IMR-90 (cell line): ENCODE measurements around the gene SPACA7. TPM values are rescaled to one million over a fixed set of nuclear protein-coding genes. Genes with fewer than 3 reads are reported as not detected.

ENCODE experiments used
- ATAC-seq: fragments of 200-7000 bp; cut with Tn5 transposase; 2 replicates; pipeline ENCODE4 v1.9.1; 2020; ENCODE audit warnings: low read depth, mild to moderate bottlenecking, moderate library complexity
- BruUV-seq: library from RNA; stranded (reverse); fragments of 400-500 nt; replicated peaks from 2 replicates; lab custom pipeline; 2021; lab: Mats Ljungman, UMichigan
- CTCF ChIA-PET: fragments of 300-600 bp; formaldehyde crosslinking; extraction: SDS; loops from one replicate; lab custom pipeline; 2021; ENCODE audit warnings: antibody characterized with exemption; lab: Yijun Ruan, JAX
- POLR2A ChIA-PET: fragments of 300-600 bp; sonication (Branson Sonifier 250); formaldehyde crosslinking; loops from one replicate; lab custom pipeline; 2022; ENCODE audit warnings: antibody characterized with exemption; ENCODE audit not compliant: unreplicated experiment; lab: Charles Lee
- DNase-seq: peaks from one replicate; pipeline ENCODE4 v3.0.0; 2013
- H2AFZ ChIP-seq: replicated peaks from 2 replicates; pipeline ENCODE3; 2013; ENCODE audit warnings: low read length, mild to moderate bottlenecking; ENCODE audit not compliant: poor library complexity
- H2AK5ac ChIP-seq: 2 replicates; pipeline ENCODE4 v1.6.1; 2013; ENCODE audit warnings: low read depth, low read length, inconsistent platforms
- H2AK9ac ChIP-seq: replicated peaks from 2 replicates; pipeline ENCODE3; 2013; ENCODE audit warnings: mild to moderate bottlenecking, low read depth, low read length, moderate library complexity; ENCODE audit not compliant: poor library complexity
- H2BK120ac ChIP-seq: 2 replicates; pipeline ENCODE4 v1.6.1; 2013; ENCODE audit warnings: low read depth, low read length, inconsistent platforms
- H2BK15ac ChIP-seq: 3 replicates; pipeline ENCODE4 v1.6.1; 2013; ENCODE audit warnings: low read depth, low read length, inconsistent platforms
- H2BK20ac ChIP-seq: 2 replicates; pipeline ENCODE4 v1.6.1; 2013; ENCODE audit warnings: low read depth, mild to moderate bottlenecking, inconsistent platforms, low read length, moderate library complexity
- H2BK5ac ChIP-seq: 2 replicates; pipeline ENCODE4 v1.6.1; 2013; ENCODE audit warnings: mild to moderate bottlenecking, low read depth, low read length, inconsistent platforms; ENCODE audit not compliant: poor library complexity, severe bottlenecking
- H3K14ac ChIP-seq: replicated peaks from 2 replicates; pipeline ENCODE4 v1.6.1; 2013; ENCODE audit warnings: low read depth, low read length, inconsistent platforms
- H3K18ac ChIP-seq: 2 replicates; pipeline ENCODE4 v1.6.1; 2013; ENCODE audit warnings: low read depth, low read length, control low read depth
- H3K23ac ChIP-seq: 2 replicates; pipeline ENCODE4 v1.6.1; 2013; ENCODE audit warnings: low read depth, low read length, inconsistent platforms
- H3K27ac ChIP-seq: 2 replicates; pipeline ENCODE4 v1.5.1; 2013; ENCODE audit warnings: mild to moderate bottlenecking, control low read depth, low read length; ENCODE audit not compliant: insufficient read depth
- H3K27me3 ChIP-seq: 2 replicates; pipeline ENCODE4 v1.6.1; 2013; ENCODE audit warnings: low read length; ENCODE audit not compliant: control insufficient read depth, insufficient read depth
- H3K36me3 ChIP-seq: 2 replicates; pipeline ENCODE4 v1.6.1; 2013; ENCODE audit warnings: low read length, mixed read lengths; ENCODE audit not compliant: control insufficient read depth, insufficient read depth
- H3K4ac ChIP-seq: 2 replicates; pipeline ENCODE4 v1.6.1; 2013; ENCODE audit warnings: low read depth, low read length, inconsistent platforms
- H3K4me1 ChIP-seq: 2 replicates; pipeline ENCODE4 v1.6.1; 2013; ENCODE audit warnings: low read length, mixed read lengths; ENCODE audit not compliant: control insufficient read depth, insufficient read depth
- H3K4me2 ChIP-seq: 2 replicates; pipeline ENCODE4 v1.6.1; 2013; ENCODE audit warnings: low read depth, mild to moderate bottlenecking, control low read depth, low read length, moderate library complexity
- H3K4me3 ChIP-seq: 2 replicates; pipeline ENCODE4 v1.5.1; 2013; ENCODE audit warnings: low read depth, mild to moderate bottlenecking, control low read depth, low read length, moderate library complexity; ENCODE audit not compliant: insufficient read depth
- H3K56ac ChIP-seq: 2 replicates; pipeline ENCODE4 v1.6.1; 2013; ENCODE audit warnings: low read length, inconsistent platforms; ENCODE audit not compliant: insufficient read depth; ENCODE audit errors: extremely low read depth
- H3K79me1 ChIP-seq, 2 experiments: 2 replicates each; pipeline ENCODE4 v1.6.1; 2013; ENCODE audit warnings: low read length in 2 of 2, inconsistent platforms in 1 of 2, low read depth in 1 of 2
- H3K9ac ChIP-seq: 2 replicates; pipeline ENCODE4 v1.6.1; 2013; ENCODE audit warnings: low read depth, low read length, control low read depth
- H3K9me1 ChIP-seq: 2 replicates; pipeline ENCODE4 v1.6.1; 2013; ENCODE audit warnings: low read length, inconsistent platforms; ENCODE audit not compliant: insufficient read depth
- H3K9me3 ChIP-seq: 2 replicates; pipeline ENCODE4 v1.6.1; 2013; ENCODE audit warnings: low read length; ENCODE audit not compliant: control insufficient read depth, insufficient read depth
- H4K20me1 ChIP-seq: 2 replicates; pipeline ENCODE4 v1.6.1; 2013; ENCODE audit warnings: low read length, inconsistent platforms; ENCODE audit not compliant: insufficient read depth
- H4K5ac ChIP-seq: 2 replicates; pipeline ENCODE4 v1.6.1; 2013; ENCODE audit warnings: mild to moderate bottlenecking, low read depth, low read length, control low read depth
- H4K8ac ChIP-seq, 2 experiments: 2 replicates each; pipeline ENCODE4 v1.6.1; 2013; ENCODE audit warnings: low read depth in 2 of 2, low read length in 2 of 2, control low read depth in 1 of 2, inconsistent platforms in 1 of 2
- H4K91ac ChIP-seq: 2 replicates; pipeline ENCODE4 v1.6.1; 2013; ENCODE audit warnings: low read depth, low read length, inconsistent platforms; ENCODE audit not compliant: insufficient read depth
- BHLHE40 ChIP-seq: fragments of 150-350 bp; IDR thresholded peaks from 2 replicates; pipeline ENCODE4 v1.6.1; 2016; ENCODE audit warnings: mild to moderate bottlenecking, low read depth, low read length
- CEBPB ChIP-seq: IDR thresholded peaks from 2 replicates; pipeline ENCODE4 v1.6.1; 2012; ENCODE audit warnings: low read depth, low read length, improper control_type of control experiment
- CHD1 ChIP-seq: IDR thresholded peaks from 2 replicates; pipeline ENCODE4 v1.6.1; 2012; ENCODE audit warnings: low read depth, low read length, improper control_type of control experiment
- CTCF ChIP-seq: conservative IDR thresholded peaks from 2 replicates; pipeline ENCODE4 v1.5.1; 2012; ENCODE audit warnings: mild to moderate bottlenecking, low read depth, low read length, improper control_type of control experiment
- ELK1 ChIP-seq: fragments of 150-350 bp; IDR thresholded peaks from 2 replicates; pipeline ENCODE4 v1.6.1; 2016; ENCODE audit warnings: low read depth, mild to moderate bottlenecking, low read length, moderate library complexity, borderline replicate concordance
- FOS ChIP-seq: fragments of 150-350 bp; IDR thresholded peaks from 2 replicates; pipeline ENCODE4 v1.6.1; 2016; ENCODE audit warnings: low read depth, low read length
- MAFK ChIP-seq: IDR thresholded peaks from 2 replicates; pipeline ENCODE4 v1.6.1; 2012; ENCODE audit warnings: low read depth, low read length, improper control_type of control experiment
- MAZ ChIP-seq: IDR thresholded peaks from 2 replicates; pipeline ENCODE4 v1.6.1; 2012; ENCODE audit warnings: low read depth, mild to moderate bottlenecking, low read length, improper control_type of control experiment, moderate library complexity, borderline replicate concordance
- MXI1 ChIP-seq: IDR thresholded peaks from 2 replicates; pipeline ENCODE4 v1.6.1; 2012; ENCODE audit warnings: low read depth, mild to moderate bottlenecking, low read length, moderate library complexity, borderline replicate concordance
- NFE2L2 ChIP-seq: fragments of 150-350 bp; IDR thresholded peaks from 2 replicates; pipeline ENCODE4 v1.6.1; 2016; ENCODE audit warnings: low read depth, mild to moderate bottlenecking, low read length
- POLR2A ChIP-seq: IDR thresholded peaks from 2 replicates; pipeline ENCODE4 v1.6.1; 2012; ENCODE audit warnings: mild to moderate bottlenecking, low read depth, low read length
- RAD21 ChIP-seq: IDR thresholded peaks from 2 replicates; pipeline ENCODE4 v1.6.1; 2012; ENCODE audit warnings: low read length, improper control_type of control experiment
- RCOR1 ChIP-seq: IDR thresholded peaks from 2 replicates; pipeline ENCODE4 v1.6.1; 2012; ENCODE audit warnings: mild to moderate bottlenecking, low read length, improper control_type of control experiment; ENCODE audit not compliant: insufficient replicate concordance
- RFX5 ChIP-seq: IDR thresholded peaks from 2 replicates; pipeline ENCODE4 v1.8.0; 2012; ENCODE audit warnings: low read depth, mild to moderate bottlenecking, low read length, moderate library complexity
- SMC3 ChIP-seq: fragments of 150-350 bp; IDR thresholded peaks from 2 replicates; pipeline ENCODE4 v1.6.1; 2016; ENCODE audit warnings: low read depth, mild to moderate bottlenecking, antibody characterized with exemption, low read length, moderate library complexity
- USF2 ChIP-seq: fragments of 150-350 bp; IDR thresholded peaks from 2 replicates; pipeline ENCODE4 v1.6.1; 2017; ENCODE audit warnings: mild to moderate bottlenecking, antibody characterized with exemption, low read length, low read depth
- WGBS, 2 experiments: methylation state at CpG; one replicate each; pipeline versions ENCODE4 v1.1.5 to v1.1.7; 2013; ENCODE audit warnings: missing lambda C conversion rate in 2 of 2; ENCODE audit not compliant: insufficient read length in 1 of 2; ENCODE audit errors: extremely low coverage in 2 of 2; 5-methylcytosine and 5-hydroxymethylcytosine counted together
- dilution Hi-C: fragments of 300-500 bp; cut with HindIII; formaldehyde crosslinking; loops from one replicate; pipeline ENCODE4 v1.14.3; 2018; ENCODE audit warnings: low sequenced_read_pairs; ENCODE audit not compliant: unreplicated experiment
- in situ Hi-C: fragments of 300-500 bp; cut with MboI; formaldehyde crosslinking; loops from 3 replicates; pipeline ENCODE4 v1.14.3; 2019; ENCODE audit warnings: low sequenced_read_pairs, inconsistent platforms, mixed read lengths
- intact Hi-C: fragments of 100-400 bp; cut with micrococcal nuclease; formaldehyde crosslinking; loops from 2 replicates; pipeline ENCODE4 v1.10.0; 2022
- polyA plus RNA-seq, 3 experiments: library from polyadenylated mRNA; depleted of rRNA; stranded (reverse); fragments of >200 nt; gene quantifications; 2 replicates each; pipeline ENCODE4 v1.2.3, GENCODE V29; 2012; ENCODE audit warnings: low replicate concordance in 1 of 3
- total RNA-seq: library from RNA; depleted of rRNA; stranded (reverse); fragments of >200 nt; gene quantifications from 2 replicates; pipeline ENCODE4 v1.2.3, GENCODE V29; 2012

Gene SPACA7
- total and polyA plus RNA-seq, 2 of the 4 experiments (the other 2 are of a cell fraction): not detected

GRCh38 chr13:112457485-112457884 is 81.3 kb downstream of the SPACA7 start:
- intact Hi-C loops: no loop called here
- no peaks in the 10 kb centered on the region for H3K9me1 ChIP-seq
- POLR2A ChIA-PET: no interaction called here
- H3K4me1 ChIP-seq: no peaks in the 10 kb centered on the region
- H2BK120ac ChIP-seq: no peak overlapping the region
- DNase-seq (no peak), ATAC-seq (no peak)
- H3K9ac ChIP-seq: no peak overlapping the region
- no peak overlapping the region for H4K5ac ChIP-seq
- H3K9me3 ChIP-seq: no peaks in the 10 kb centered on the region; the same call in 1 of the 2 replicates
- CTCF ChIA-PET: no interaction called here
- WGBS, 2 experiments: 100% methylated on average over 1 of the region's 13 CpGs; no CpG with 5 or more reads in 1 of the 2 experiments
- no peaks in the 10 kb centered on the region for H3K79me1 ChIP-seq
- H3K18ac ChIP-seq: no peak overlapping the region
- H3K56ac ChIP-seq: no peak overlapping the region
- no peaks in the 10 kb centered on the region; the same call in 1 of the 2 replicates for H3K27me3 ChIP-seq
- no peak overlapping the region for H3K4ac ChIP-seq
- H4K91ac ChIP-seq: no peak overlapping the region
- no peak overlapping the region for H2AFZ ChIP-seq
- dilution Hi-C loops: no loop called here
- BruUV-seq: no TSS peak
- H4K20me1 ChIP-seq: no peaks in the 10 kb centered on the region
- H2BK15ac ChIP-seq: no peak overlapping the region
- no peak overlapping the region for H3K27ac ChIP-seq
- H3K23ac ChIP-seq: no peak overlapping the region
- H3K4me3 ChIP-seq: no peak overlapping the region
- TF ChIP-seq USF2 (no peak), RFX5 (no peak), CEBPB (no peak), POLR2A (no peak), CHD1 (no peak), SMC3 (no peak), MAZ (no peak), FOS (no peak), RCOR1 (no peak), MXI1 (no peak), MAFK (no peak), CTCF (no peak), RAD21 (no peak), ELK1 (no peak), NFE2L2 (no peak), BHLHE40 (no peak)
- no peak overlapping the region for H4K8ac ChIP-seq
- no peak overlapping the region for H3K4me2 ChIP-seq
- no peak overlapping the region for H2BK20ac ChIP-seq
- H3K14ac ChIP-seq: no peak overlapping the region
- no peak overlapping the region for H2AK5ac ChIP-seq
- no peak overlapping the region for H2AK9ac ChIP-seq
- no peak overlapping the region for H2BK5ac ChIP-seq
- no peaks in the 10 kb centered on the region for H3K36me3 ChIP-seq
- in situ Hi-C loops: no loop called here
